HEK293T (cell line): ENCODE measurements around the gene BANK1.

ENCODE experiments used
- CTCF ChIA-PET: fragments of 350-600 bp; formaldehyde crosslinking; extraction: SDS; loops from one replicate; lab custom pipeline; 2021; ENCODE audit warnings: antibody characterized with exemption, inconsistent platforms; lab: Yijun Ruan, JAX
- POLR2A ChIA-PET: fragments of 350-600 bp; formaldehyde crosslinking; extraction: SDS; loops from one replicate; lab custom pipeline; 2020; ENCODE audit warnings: antibody characterized with exemption, inconsistent platforms; lab: Yijun Ruan, JAX
- DNase-seq: peaks from one replicate; pipeline ENCODE4 v3.0.0; 2012; ENCODE audit warnings: mixed read lengths; ENCODE audit errors: extremely low spot score
- ARNT ChIP-seq: fragments of 450-650 bp; IDR thresholded peaks from 2 replicates; pipeline ENCODE4 v1.6.1; 2017; ENCODE audit warnings: mild to moderate bottlenecking
- BHLHE40 ChIP-seq: fragments of 450-650 bp; IDR thresholded peaks from 2 replicates; pipeline ENCODE4 v1.6.1; 2016; ENCODE audit warnings: mild to moderate bottlenecking, moderate library complexity, borderline replicate concordance
- CTBP1 ChIP-seq: fragments of 450-650 bp; IDR thresholded peaks from 2 replicates; pipeline ENCODE4 v1.6.1; 2016; ENCODE audit warnings: borderline replicate concordance
- ELF4 ChIP-seq: fragments of 450-650 bp; IDR thresholded peaks from 2 replicates; pipeline ENCODE4 v1.6.1; 2017; ENCODE audit warnings: antibody characterized with exemption
- FOXA1 ChIP-seq: fragments of 450-650 bp; IDR thresholded peaks from 2 replicates; pipeline ENCODE4 v1.6.1; 2016; ENCODE audit warnings: mild to moderate bottlenecking
- FOXK2 ChIP-seq: fragments of 450-650 bp; IDR thresholded peaks from 2 replicates; pipeline ENCODE4 v1.6.1; 2016; ENCODE audit warnings: mild to moderate bottlenecking
- FOXM1 ChIP-seq: fragments of 450-650 bp; IDR thresholded peaks from 2 replicates; pipeline ENCODE4 v1.6.1; 2017; ENCODE audit warnings: mild to moderate bottlenecking, borderline replicate concordance
- HDGF ChIP-seq: fragments of 450-650 bp; IDR thresholded peaks from 2 replicates; pipeline ENCODE4 v1.6.1; 2017; ENCODE audit warnings: antibody characterized with exemption, borderline replicate concordance
- L3MBTL2 ChIP-seq: fragments of 450-650 bp; conservative IDR thresholded peaks from 2 replicates; pipeline ENCODE4 v1.6.1; 2016; ENCODE audit warnings: mild to moderate bottlenecking
- LEF1 ChIP-seq: fragments of 450-650 bp; IDR thresholded peaks from 2 replicates; pipeline ENCODE4 v1.6.1; 2017; ENCODE audit warnings: mild to moderate bottlenecking, borderline replicate concordance
- NFRKB ChIP-seq: fragments of 450-650 bp; IDR thresholded peaks from 2 replicates; pipeline ENCODE4 v1.6.1; 2016; ENCODE audit warnings: mild to moderate bottlenecking, moderate library complexity
- PKNOX1 ChIP-seq: fragments of 450-650 bp; IDR thresholded peaks from 2 replicates; pipeline ENCODE4 v1.6.1; 2016
- SP1 ChIP-seq: fragments of 450-650 bp; IDR thresholded peaks from 2 replicates; pipeline ENCODE4 v1.6.1; 2017
- SUZ12 ChIP-seq: fragments of 450-650 bp; IDR thresholded peaks from 2 replicates; pipeline ENCODE4 v1.6.1; 2016; ENCODE audit warnings: mild to moderate bottlenecking
- TARDBP ChIP-seq: fragments of 450-650 bp; IDR thresholded peaks from 2 replicates; pipeline ENCODE4 v1.6.1; 2016
- ZNF384 ChIP-seq: fragments of 450-650 bp; IDR thresholded peaks from 2 replicates; pipeline ENCODE4 v1.6.1; 2016

BANK1 gene

DNA sequence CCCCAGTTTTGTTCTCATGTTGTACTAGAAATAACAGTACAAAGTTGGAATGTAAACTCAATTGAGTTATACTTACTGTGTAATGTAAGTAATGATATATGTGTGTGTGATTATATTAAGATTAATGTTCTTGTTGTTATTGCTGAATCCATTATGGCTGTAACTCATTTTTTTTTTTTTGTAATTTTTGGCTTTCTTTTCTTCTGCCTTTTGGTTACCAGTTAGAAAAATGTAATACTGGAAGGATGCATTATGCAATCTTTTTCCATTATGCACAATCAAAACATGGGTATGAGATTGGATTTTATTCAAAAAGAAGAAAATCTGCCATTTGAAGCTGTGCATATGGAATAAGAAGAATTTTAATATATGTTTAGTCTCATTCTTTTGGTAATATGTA is 34.0 kb downstream of the BANK1 start:
- no peak for DNase-seq
- TF ChIP-seq CTBP1, result no peak
- TF ChIP-seq HDGF, result no peak
- no peak for TF ChIP-seq LEF1
- no peak for TF ChIP-seq PKNOX1
- TF ChIP-seq TARDBP, result no peak
- no peak for TF ChIP-seq ZNF384
- TF ChIP-seq ELF4, result no peak
- TF ChIP-seq ARNT, result no peak
- no peak for TF ChIP-seq NFRKB
- TF ChIP-seq FOXM1, result no peak
- no peak for TF ChIP-seq FOXK2
- no peak for TF ChIP-seq L3MBTL2
- TF ChIP-seq BHLHE40, result no peak
- no peak for TF ChIP-seq FOXA1
- no peak for TF ChIP-seq SP1
- TF ChIP-seq SUZ12, result no peak
- CTCF ChIA-PET, result no interaction called here
- POLR2A ChIA-PET, result no interaction called here

GRCh38 chr4:101825953-101826352 is 35.4 kb downstream of the BANK1 start:
- TF ChIP-seq ZNF384 (no peak), CTBP1 (no peak), FOXM1 (no peak), ELF4 (no peak), ARNT (no peak), PKNOX1 (no peak), FOXA1 (no peak)
- POLR2A ChIA-PET, result no interaction called here
- CTCF ChIA-PET, result no interaction called here
- no peak for DNase-seq

- no peak for TF ChIP-seq CTBP1
- TF ChIP-seq L3MBTL2, result no peak
- TF ChIP-seq LEF1, result no peak
- TF ChIP-seq SP1, result no peak
- CTCF ChIA-PET, result no interaction called here
- DNase-seq, result no peak
- POLR2A ChIA-PET, result no interaction called here
Observed at GRCh38 chr4:101831816-101832215, 41.3 kb downstream of the BANK1 start.

- DNase-seq, result no peak
- no peak for TF ChIP-seq ELF4
- no peak for TF ChIP-seq TARDBP
- no peak for TF ChIP-seq FOXK2
- TF ChIP-seq LEF1, result no peak
- no peak for TF ChIP-seq NFRKB
- TF ChIP-seq FOXA1, result no peak
- TF ChIP-seq ARNT, result no peak
- POLR2A ChIA-PET, result no interaction called here
- CTCF ChIA-PET, result no interaction called here
Observed at GRCh38 chr4:101833480-101833879, 43.0 kb downstream of the BANK1 start.

DNA sequence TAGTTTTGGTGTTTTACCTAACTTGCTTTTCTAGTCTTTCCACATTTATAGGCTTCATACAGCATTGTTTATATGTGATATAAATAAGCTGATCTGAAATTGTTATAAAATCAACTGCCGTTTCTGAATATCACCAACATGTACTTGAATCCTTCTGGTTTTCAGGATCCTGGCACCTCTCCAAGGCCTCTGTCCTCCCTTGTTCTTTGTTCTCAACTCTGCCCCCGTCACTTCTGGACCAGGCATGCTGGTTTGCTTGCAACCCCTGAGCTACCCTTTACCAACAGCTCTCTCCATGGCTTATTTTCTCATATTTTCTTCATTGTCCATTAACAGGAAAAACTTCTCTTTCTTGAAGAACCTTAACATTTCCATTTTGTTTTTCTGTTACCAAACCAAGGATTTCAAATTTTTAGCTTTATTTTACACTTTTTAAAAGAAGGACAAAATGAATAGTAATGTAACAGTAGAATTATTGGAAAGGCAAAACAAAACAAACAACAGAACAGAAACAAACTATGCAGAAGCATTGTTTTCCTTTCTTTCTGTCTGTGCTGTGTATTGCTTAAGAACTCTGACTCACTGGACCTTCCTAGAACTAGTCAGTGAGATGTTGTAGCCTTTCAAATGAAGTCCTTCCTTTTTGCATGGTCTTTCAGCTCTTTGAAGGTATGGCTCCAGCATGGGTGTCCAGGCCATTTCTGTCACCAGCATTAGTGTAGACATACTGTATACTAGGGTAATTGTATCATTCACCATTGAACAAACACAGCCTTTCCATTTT is 44.8 kb downstream of the BANK1 start:
- no peak for TF ChIP-seq ARNT
- no peak for TF ChIP-seq FOXA1
- no peak for TF ChIP-seq BHLHE40
- no peak for TF ChIP-seq FOXK2
- no peak for TF ChIP-seq SUZ12
- no peak for TF ChIP-seq TARDBP
- TF ChIP-seq ELF4, result no peak
- no peak for TF ChIP-seq ZNF384
- no peak for TF ChIP-seq SP1
- no peak for TF ChIP-seq NFRKB
- TF ChIP-seq PKNOX1, result no peak
- no peak for TF ChIP-seq HDGF
- TF ChIP-seq L3MBTL2, result no peak
- no peak for TF ChIP-seq LEF1
- DNase-seq, result no peak
- ChIA-PET CTCF (interaction anchor here (0.7 kb wide), 1 partner anchor 24 kb away, joined by 3 read pairs; no protein-coding TSS in a partner anchor), POLR2A (no interaction called here)

- no peak for DNase-seq
- POLR2A ChIA-PET, result no interaction called here
- CTCF ChIA-PET, result no interaction called here
- TF ChIP-seq ARNT, result no peak
- TF ChIP-seq FOXK2, result no peak
- no peak for TF ChIP-seq NFRKB
- TF ChIP-seq HDGF, result no peak
- TF ChIP-seq CTBP1, result no peak
- no peak for TF ChIP-seq FOXA1
- TF ChIP-seq SP1, result no peak
- TF ChIP-seq PKNOX1, result no peak
- no peak for TF ChIP-seq FOXM1
- TF ChIP-seq BHLHE40, result no peak
- no peak for TF ChIP-seq LEF1
- TF ChIP-seq SUZ12, result no peak
Observed at GRCh38 chr4:101843054-101843453, 52.5 kb downstream of the BANK1 start.
